Stimulated activated memory B cell treated with anti-CD40 and anti-IgM and Interleukin-4, amounts not matched to agents 10 μg/mL and 1 μg/mL and 100 μg/mL, for 72 hours (primary cell): Measurements from ENCODE around the gene BCAR3.
A peak's percentile ranks its signal among the peaks of the same experiment; 100 is the strongest.

ENCODE experiments used
- ATAC-seq: fragments of 150-1000 bp; cut with Tn5 transposase; 2 replicates; pipeline ENCODE4 v1.10.0; 2021
- H3K27ac Mint-ChIP-seq: one replicate; pipeline ENCODE4 v1.8.0; 2022; ENCODE audit warnings: mild to moderate bottlenecking, mixed read lengths
- H3K27me3 Mint-ChIP-seq: one replicate; pipeline ENCODE4 v1.8.0; 2022; ENCODE audit warnings: mixed read lengths
- H3K36me3 Mint-ChIP-seq: one replicate; pipeline ENCODE4 v1.8.0; 2022; ENCODE audit warnings: mixed read lengths
- H3K4me1 Mint-ChIP-seq: one replicate; pipeline ENCODE4 v1.8.0; 2022; ENCODE audit warnings: mixed read lengths
- H3K4me3 Mint-ChIP-seq: one replicate; pipeline ENCODE4 v1.8.0; 2022; ENCODE audit warnings: mild to moderate bottlenecking, moderate library complexity, mixed read lengths
- H3K9me3 Mint-ChIP-seq: one replicate; pipeline ENCODE4 v1.8.0; 2022; ENCODE audit warnings: mixed read lengths

BCAR3 gene

DNA sequence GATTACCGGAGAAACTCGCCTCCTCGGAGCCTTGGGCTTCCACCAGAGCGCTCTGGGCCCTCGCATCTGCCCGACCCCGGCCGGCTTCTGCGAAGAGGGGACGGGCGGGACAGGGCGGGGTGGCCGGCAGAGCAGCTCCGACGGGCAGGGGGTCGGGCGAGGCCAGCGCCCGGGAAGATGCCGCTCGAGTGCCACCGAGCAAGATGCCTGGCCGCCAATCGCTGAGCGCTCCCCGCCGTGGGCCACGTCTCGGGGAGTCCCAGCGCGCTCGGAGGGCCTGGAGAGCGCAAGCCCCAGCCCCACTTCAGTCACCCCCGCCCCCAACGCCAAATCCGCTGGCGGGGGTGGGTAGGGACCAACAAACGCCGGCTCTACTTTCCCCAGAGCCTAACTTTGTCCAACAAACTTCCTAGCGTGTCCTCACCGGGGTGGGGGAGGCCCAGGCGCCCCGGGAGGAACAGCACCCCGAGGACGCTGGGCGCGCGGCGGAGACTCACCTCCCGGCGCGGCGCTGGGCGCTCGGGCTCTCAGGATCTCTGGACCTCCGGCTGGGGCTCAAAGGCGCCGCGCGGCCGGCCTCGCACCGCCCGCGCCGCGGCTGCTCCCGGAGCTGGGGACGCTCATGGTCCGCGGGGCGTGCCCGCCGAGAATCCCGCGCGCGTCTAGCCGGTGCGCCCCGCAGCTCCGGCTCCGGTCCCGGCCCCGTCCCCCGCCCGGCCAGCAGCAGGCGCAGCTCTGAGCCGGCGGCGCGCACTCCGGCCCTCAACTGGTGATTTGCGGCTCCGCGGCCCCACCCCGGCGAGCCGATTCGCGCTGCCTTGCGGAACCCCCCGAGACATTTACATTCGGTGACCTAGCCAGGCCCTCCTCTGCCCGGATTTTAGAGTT lies at the start of gene BCAR3:
BCAR3 (minus strand) TSS at position 737 of the 888 bp plus-strand sequence. CDS start 6,907 bp downstream, outside the sequence.
- peak within 1 kb of the TSS; percentile 87 for H3K27ac Mint-ChIP-seq
- H3K9me3 Mint-ChIP-seq, result no peaks in the 10 kb centered on the region
- peaks cover 57% of the 10 kb centered on the region for H3K4me1 Mint-ChIP-seq
- no peaks in the 10 kb centered on the region for H3K27me3 Mint-ChIP-seq
- peaks cover 18% of the 10 kb centered on the region for H3K36me3 Mint-ChIP-seq
- peak; percentile 88 for ATAC-seq
- H3K4me3 Mint-ChIP-seq, result peak within 1 kb of the TSS; percentile 96

GRCh38 chr1:93730621-93731020 lies 49.0 kb upstream of the BCAR3 start:
- H3K9me3 Mint-ChIP-seq, result no peaks in the 10 kb centered on the region
- H3K27ac Mint-ChIP-seq, result peak overlapping the region; percentile 66
- no peak for ATAC-seq
- no peak overlapping the region for H3K4me3 Mint-ChIP-seq
- peaks cover 47% of the 10 kb centered on the region for H3K4me1 Mint-ChIP-seq
- no peaks in the 10 kb centered on the region for H3K27me3 Mint-ChIP-seq
- no peaks in the 10 kb centered on the region for H3K36me3 Mint-ChIP-seq

DNA sequence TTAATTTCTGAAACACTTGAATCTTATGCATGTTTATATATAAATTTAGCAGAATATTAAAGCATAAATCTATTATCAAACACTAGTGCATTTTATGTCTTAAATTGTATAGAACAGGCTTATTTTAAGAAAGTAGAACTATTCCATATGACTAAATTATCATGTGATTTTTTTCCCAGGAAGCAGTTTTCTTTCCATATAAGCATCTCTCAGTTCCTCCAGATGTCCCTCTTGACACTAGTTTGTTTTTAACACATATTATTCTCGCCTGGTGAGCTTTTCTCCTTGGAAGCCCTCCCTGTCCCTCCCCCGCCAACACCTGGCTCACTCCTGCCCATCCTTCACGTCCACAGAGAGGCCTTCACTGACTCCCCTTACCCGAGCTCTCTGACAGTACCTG lies 48.3 kb upstream of the BCAR3 start:
- Mint-ChIP-seq H3K27ac (peak overlapping the region; percentile 66), H3K9me3 (no peaks in the 10 kb centered on the region), H3K4me3 (no peak overlapping the region), H3K27me3 (no peaks in the 10 kb centered on the region), H3K4me1 (peaks cover 47% of the 10 kb centered on the region), H3K36me3 (no peaks in the 10 kb centered on the region)
- ATAC-seq, result no peak

- H3K27me3 Mint-ChIP-seq, result no peaks in the 10 kb centered on the region
- no peaks in the 10 kb centered on the region for H3K9me3 Mint-ChIP-seq
- peak; percentile 63 for ATAC-seq
- H3K36me3 Mint-ChIP-seq, result no peaks in the 10 kb centered on the region
- no peak overlapping the region for H3K4me3 Mint-ChIP-seq
- H3K27ac Mint-ChIP-seq, result peak overlapping the region; percentile 66
- H3K4me1 Mint-ChIP-seq, result peaks cover 47% of the 10 kb centered on the region
Measured at GRCh38 chr1:93729502-93729901, 47.9 kb upstream of the BCAR3 start.

- Mint-ChIP-seq H3K36me3 (no peaks in the 10 kb centered on the region), H3K27me3 (no peaks in the 10 kb centered on the region), H3K4me1 (peaks cover 47% of the 10 kb centered on the region), H3K4me3 (no peak overlapping the region), H3K9me3 (no peaks in the 10 kb centered on the region), H3K27ac (peak overlapping the region; percentile 66)
- ATAC-seq, result no peak
Measured at GRCh38 chr1:93728480-93729131, 47.0 kb upstream of the BCAR3 start.

GRCh38 chr1:93723733-93724270 lies 42.2 kb upstream of the BCAR3 start:
- H3K27ac Mint-ChIP-seq, result no peak overlapping the region
- no peaks in the 10 kb centered on the region for H3K27me3 Mint-ChIP-seq
- no peak overlapping the region for H3K4me3 Mint-ChIP-seq
- H3K9me3 Mint-ChIP-seq, result no peaks in the 10 kb centered on the region
- peaks cover 13% of the 10 kb centered on the region for H3K4me1 Mint-ChIP-seq
- H3K36me3 Mint-ChIP-seq, result no peaks in the 10 kb centered on the region
- ATAC-seq, result no peak

DNA sequence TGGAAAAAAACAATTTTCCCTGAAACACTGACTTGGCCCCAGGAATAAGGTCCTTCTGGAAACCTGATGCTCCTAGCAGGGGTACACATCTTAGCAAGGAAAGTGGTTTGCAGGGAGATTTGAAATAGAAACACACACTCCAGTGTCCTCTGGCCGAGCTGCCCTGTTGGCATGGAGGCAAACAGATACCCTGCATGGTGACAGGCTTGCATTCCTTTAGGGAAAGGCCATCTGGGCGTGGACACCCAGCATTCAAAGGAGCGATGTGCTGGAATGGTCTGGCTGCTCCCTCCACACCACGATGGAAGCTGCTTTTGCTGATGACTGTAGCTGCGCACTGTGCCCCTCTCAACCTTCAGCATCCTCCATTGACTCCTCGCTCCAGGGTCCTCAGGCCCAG lies 41.5 kb upstream of the BCAR3 start:
- H3K4me1 Mint-ChIP-seq, result peaks cover 8% of the 10 kb centered on the region
- peak overlapping the region; percentile 7 for H3K27ac Mint-ChIP-seq
- no peaks in the 10 kb centered on the region for H3K27me3 Mint-ChIP-seq
- ATAC-seq, result no peak
- no peaks in the 10 kb centered on the region for H3K9me3 Mint-ChIP-seq
- H3K4me3 Mint-ChIP-seq, result no peak overlapping the region
- H3K36me3 Mint-ChIP-seq, result no peaks in the 10 kb centered on the region

- H3K9me3 Mint-ChIP-seq, result no peaks in the 10 kb centered on the region
- H3K27me3 Mint-ChIP-seq, result no peaks in the 10 kb centered on the region
- no peak for ATAC-seq
- peak overlapping the region; percentile 7 for H3K27ac Mint-ChIP-seq
- no peaks in the 10 kb centered on the region for H3K36me3 Mint-ChIP-seq
- peaks cover 8% of the 10 kb centered on the region for H3K4me1 Mint-ChIP-seq
- no peak overlapping the region for H3K4me3 Mint-ChIP-seq
Measured at GRCh38 chr1:93722081-93723031, 40.7 kb upstream of the BCAR3 start.

DNA sequence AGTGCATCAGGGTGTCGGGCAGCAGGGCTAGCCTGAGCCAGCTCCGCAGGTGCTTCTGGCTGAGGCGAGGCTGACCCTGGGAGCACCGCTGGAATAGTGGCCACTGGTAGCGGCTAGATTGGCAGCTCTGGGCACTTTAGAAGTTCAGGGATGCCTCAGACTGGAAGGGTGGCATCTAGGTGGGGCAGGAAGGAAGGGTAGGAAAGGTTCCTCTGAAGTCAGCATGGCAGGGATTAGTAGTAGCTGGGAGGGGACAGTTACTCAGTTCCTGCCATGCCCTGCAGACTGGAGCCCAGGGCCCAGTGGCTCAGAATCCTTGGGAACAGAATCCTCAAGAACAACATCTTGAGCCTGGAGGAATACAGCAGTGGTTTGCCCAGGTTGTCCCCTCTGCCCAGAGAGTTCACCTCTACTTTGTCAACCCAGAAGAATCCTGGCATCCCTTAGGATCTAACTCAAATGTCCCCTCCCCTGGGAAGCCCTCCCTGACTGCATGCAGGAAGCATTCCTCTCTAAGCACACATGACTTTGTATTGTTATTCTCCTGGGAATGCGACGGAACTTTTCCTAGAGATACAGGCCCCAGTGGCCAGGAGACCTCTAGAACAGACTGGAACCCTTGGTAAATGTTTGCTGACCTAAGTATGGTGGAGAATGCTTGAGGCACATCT lies 39.5 kb upstream of the BCAR3 start:
- peaks cover 5% of the 10 kb centered on the region for H3K36me3 Mint-ChIP-seq
- no peak for ATAC-seq
- peaks cover 21% of the 10 kb centered on the region for H3K4me1 Mint-ChIP-seq
- H3K27ac Mint-ChIP-seq, result no peak overlapping the region
- no peaks in the 10 kb centered on the region for H3K27me3 Mint-ChIP-seq
- peaks cover 2% of the 10 kb centered on the region for H3K9me3 Mint-ChIP-seq
- no peak overlapping the region for H3K4me3 Mint-ChIP-seq

GRCh38 chr1:93717640-93718039 lies 36.0 kb upstream of the BCAR3 start:
- Mint-ChIP-seq H3K9me3 (peaks cover 2% of the 10 kb centered on the region), H3K27me3 (no peaks in the 10 kb centered on the region), H3K27ac (peak overlapping the region; percentile 81), H3K36me3 (peaks cover 5% of the 10 kb centered on the region), H3K4me1 (peaks cover 42% of the 10 kb centered on the region), H3K4me3 (no peak overlapping the region)
- ATAC-seq, result no peak

- H3K9me3 Mint-ChIP-seq, result peaks cover 2% of the 10 kb centered on the region
- H3K27me3 Mint-ChIP-seq, result no peaks in the 10 kb centered on the region
- peaks cover 43% of the 10 kb centered on the region for H3K4me1 Mint-ChIP-seq
- peak overlapping the region; percentile 81 for H3K27ac Mint-ChIP-seq
- ATAC-seq, result peak; percentile 42
- H3K36me3 Mint-ChIP-seq, result peaks cover 5% of the 10 kb centered on the region
- H3K4me3 Mint-ChIP-seq, result no peak overlapping the region
Measured at GRCh38 chr1:93716941-93717368, 35.3 kb upstream of the BCAR3 start.

GRCh38 chr1:93716163-93716562 lies 34.5 kb upstream of the BCAR3 start:
- Mint-ChIP-seq H3K4me1 (peaks cover 44% of the 10 kb centered on the region), H3K4me3 (no peak overlapping the region), H3K27me3 (no peaks in the 10 kb centered on the region), H3K9me3 (peaks cover 2% of the 10 kb centered on the region), H3K27ac (peak overlapping the region; percentile 81), H3K36me3 (peaks cover 5% of the 10 kb centered on the region)
- ATAC-seq, result peak; percentile 17

- peaks cover 2% of the 10 kb centered on the region for H3K9me3 Mint-ChIP-seq
- H3K36me3 Mint-ChIP-seq, result peaks cover 5% of the 10 kb centered on the region
- peak overlapping the region; percentile 35 for H3K4me3 Mint-ChIP-seq
- H3K4me1 Mint-ChIP-seq, result peaks cover 47% of the 10 kb centered on the region
- peak overlapping the region; percentile 81 for H3K27ac Mint-ChIP-seq
- peak; percentile 75 for ATAC-seq
- H3K27me3 Mint-ChIP-seq, result no peaks in the 10 kb centered on the region
Measured at GRCh38 chr1:93715529-93716126, 34.0 kb upstream of the BCAR3 start.

GRCh38 chr1:93714356-93714755 lies 32.7 kb upstream of the BCAR3 start:
- peaks cover 2% of the 10 kb centered on the region for H3K9me3 Mint-ChIP-seq
- no peak overlapping the region for H3K4me3 Mint-ChIP-seq
- ATAC-seq, result no peak
- H3K27ac Mint-ChIP-seq, result peak overlapping the region; percentile 81
- H3K27me3 Mint-ChIP-seq, result no peaks in the 10 kb centered on the region
- peaks cover 54% of the 10 kb centered on the region for H3K4me1 Mint-ChIP-seq
- H3K36me3 Mint-ChIP-seq, result peaks cover 5% of the 10 kb centered on the region
